ENCODE data around the gene ECI1. TPM values are rescaled to one million over a fixed set of nuclear protein-coding genes. Genes with fewer than 3 reads are reported as not detected.
A peak's percentile ranks its signal among the peaks of the same experiment; 100 is the strongest.

Gene ECI1
- polyA plus RNA-seq, 1 experiment: 24.9 TPM

- TF ChIP-seq, protein P1, sequence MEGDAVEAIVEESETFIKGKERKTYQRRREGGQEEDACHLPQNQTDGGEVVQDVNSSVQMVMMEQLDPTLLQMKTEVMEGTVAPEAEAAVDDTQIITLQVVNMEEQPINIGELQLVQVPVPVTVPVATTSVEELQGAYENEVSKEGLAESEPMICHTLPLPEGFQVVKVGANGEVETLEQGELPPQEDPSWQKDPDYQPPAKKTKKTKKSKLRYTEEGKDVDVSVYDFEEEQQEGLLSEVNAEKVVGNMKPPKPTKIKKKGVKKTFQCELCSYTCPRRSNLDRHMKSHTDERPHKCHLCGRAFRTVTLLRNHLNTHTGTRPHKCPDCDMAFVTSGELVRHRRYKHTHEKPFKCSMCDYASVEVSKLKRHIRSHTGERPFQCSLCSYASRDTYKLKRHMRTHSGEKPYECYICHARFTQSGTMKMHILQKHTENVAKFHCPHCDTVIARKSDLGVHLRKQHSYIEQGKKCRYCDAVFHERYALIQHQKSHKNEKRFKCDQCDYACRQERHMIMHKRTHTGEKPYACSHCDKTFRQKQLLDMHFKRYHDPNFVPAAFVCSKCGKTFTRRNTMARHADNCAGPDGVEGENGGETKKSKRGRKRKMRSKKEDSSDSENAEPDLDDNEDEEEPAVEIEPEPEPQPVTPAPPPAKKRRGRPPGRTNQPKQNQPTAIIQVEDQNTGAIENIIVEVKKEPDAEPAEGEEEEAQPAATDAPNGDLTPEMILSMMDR (IDR thresholded peaks at IDR 0.05; ENCODE audit: low read depth, low read length): no peak
- no peak for DNase-seq (ENCODE audit: low read depth, low spot score)
- H3K9me3 ChIP-seq (ENCODE audit: control insufficient read depth, insufficient read depth, low read length): no peaks in the 10 kb centered on the region; the same call in 1 of the 2 replicates
- H3K27ac ChIP-seq (ENCODE audit: low read depth, low read length): no peak overlapping the region
- CTCF ChIA-PET: no interaction called here
- no peak overlapping the region for H3K4me3 ChIP-seq (ENCODE audit: low read depth, low read length)
- peaks cover 12% of the 10 kb centered on the region for H3K27me3 ChIP-seq (ENCODE audit: control insufficient read depth, insufficient read depth, low read length)
- POLR2A ChIA-PET: no interaction called here
Measured at GRCh38 chr16:2297506-2297860, 46.1 kb upstream of the ECI1 start.

- ChIA-PET CTCF (no interaction called here), POLR2A (no interaction called here)
Measured at GRCh38 chr16:2296661-2297505, 45.5 kb upstream of the ECI1 start.

DNA sequence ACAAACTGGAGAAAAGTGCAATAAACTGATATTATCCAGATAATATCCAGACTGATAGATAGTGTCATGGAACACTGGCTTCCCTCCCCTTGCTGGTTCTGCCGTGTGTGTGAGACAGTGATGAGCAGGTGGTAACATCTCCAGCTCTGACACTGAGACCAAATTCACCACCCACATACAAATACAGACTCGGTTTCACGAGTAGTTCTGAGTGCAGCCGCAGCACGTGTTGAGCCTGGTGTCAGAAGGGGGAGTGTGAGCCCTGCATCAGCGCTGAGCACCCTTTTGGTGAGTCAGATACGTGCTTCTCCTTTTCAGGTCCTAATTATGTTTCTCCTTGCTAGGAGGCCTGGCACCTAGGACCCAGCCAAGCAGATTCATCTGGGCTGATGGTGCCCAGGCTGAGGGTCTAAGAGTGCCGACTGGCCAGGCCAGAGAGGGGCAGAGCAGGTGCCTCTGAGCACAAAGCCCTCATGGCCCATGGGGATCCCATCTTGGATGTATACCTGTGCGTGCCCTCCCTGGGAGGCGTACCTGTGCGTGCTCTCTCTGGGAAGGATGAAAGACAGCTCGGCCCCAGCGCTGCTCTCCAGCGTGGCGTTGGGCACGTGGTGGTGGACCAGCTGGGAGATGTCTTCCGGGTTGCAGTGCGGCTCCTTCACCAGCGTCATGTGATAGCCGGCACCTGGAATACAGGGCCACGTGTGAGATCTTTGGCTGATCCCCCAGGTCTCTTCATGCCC, 43.8 kb upstream of the ECI1 start:
- TF ChIP-seq, protein P1 (IDR thresholded peaks at IDR 0.05; ENCODE audit: low read depth, low read length): no peak
- POLR2A ChIA-PET: no interaction called here
- peaks cover 14% of the 10 kb centered on the region for H3K27me3 ChIP-seq (ENCODE audit: control insufficient read depth, insufficient read depth, low read length)
- H3K27ac ChIP-seq (ENCODE audit: low read depth, low read length): no peak overlapping the region
- CTCF ChIA-PET: no interaction called here
- DNase-seq (ENCODE audit: low read depth, low spot score): no peak
- H3K4me3 ChIP-seq (ENCODE audit: low read depth, low read length): no peak overlapping the region
- H3K9me3 ChIP-seq (ENCODE audit: control insufficient read depth, insufficient read depth, low read length): no peaks in the 10 kb centered on the region; the same call in 1 of the 2 replicates

More at GRCh38 chr16:2296661-2297505, 45.5 kb upstream of the ECI1 start:
- H3K4me3 ChIP-seq (ENCODE audit: low read depth, low read length): no peak overlapping the region
- TF ChIP-seq, protein P1 (IDR thresholded peaks at IDR 0.05; ENCODE audit: low read depth, low read length): peak; percentile 30; the same call in 1 of the 2 replicates
- H3K27me3 ChIP-seq (ENCODE audit: control insufficient read depth, insufficient read depth, low read length): peaks cover 12% of the 10 kb centered on the region
- no peaks in the 10 kb centered on the region; the same call in 1 of the 2 replicates for H3K9me3 ChIP-seq (ENCODE audit: control insufficient read depth, insufficient read depth, low read length)
- DNase-seq (ENCODE audit: low read depth, low spot score): no peak
- no peak overlapping the region for H3K27ac ChIP-seq (ENCODE audit: low read depth, low read length)

DNA sequence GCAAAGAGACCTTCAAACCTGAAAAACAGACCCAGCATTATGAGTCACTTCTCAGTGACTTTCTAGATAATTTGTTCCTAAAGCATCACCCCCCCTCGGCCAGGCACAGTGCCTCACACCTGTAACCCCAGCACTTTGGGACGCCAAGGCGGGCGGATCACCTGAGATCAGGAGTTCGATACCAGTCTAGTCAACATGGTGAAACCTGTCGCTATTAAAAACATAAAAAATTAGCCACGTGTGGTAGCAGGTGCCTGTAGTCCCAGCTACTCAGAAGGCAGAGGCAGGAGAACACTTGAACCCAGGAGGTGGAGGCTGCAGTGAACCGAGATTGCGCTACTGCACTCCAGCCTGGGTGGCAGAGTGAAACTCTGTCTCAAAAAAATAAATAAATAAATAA, 40.8 kb upstream of the ECI1 start:
- DNase-seq (ENCODE audit: low read depth, low spot score): no peak
- Histone ChIP-seq H3K9me3 (ENCODE audit: control insufficient read depth, insufficient read depth, low read length) (no peaks in the 10 kb centered on the region), H3K27me3 (ENCODE audit: control insufficient read depth, insufficient read depth, low read length) (peaks cover 13% of the 10 kb centered on the region), H3K4me3 (ENCODE audit: low read depth, low read length) (no peak overlapping the region), H3K27ac (ENCODE audit: low read depth, low read length) (no peak overlapping the region)
- ChIA-PET POLR2A (no interaction called here), CTCF (no interaction called here)
- TF ChIP-seq, protein P1 (IDR thresholded peaks at IDR 0.05; ENCODE audit: low read depth, low read length): no peak

DNA sequence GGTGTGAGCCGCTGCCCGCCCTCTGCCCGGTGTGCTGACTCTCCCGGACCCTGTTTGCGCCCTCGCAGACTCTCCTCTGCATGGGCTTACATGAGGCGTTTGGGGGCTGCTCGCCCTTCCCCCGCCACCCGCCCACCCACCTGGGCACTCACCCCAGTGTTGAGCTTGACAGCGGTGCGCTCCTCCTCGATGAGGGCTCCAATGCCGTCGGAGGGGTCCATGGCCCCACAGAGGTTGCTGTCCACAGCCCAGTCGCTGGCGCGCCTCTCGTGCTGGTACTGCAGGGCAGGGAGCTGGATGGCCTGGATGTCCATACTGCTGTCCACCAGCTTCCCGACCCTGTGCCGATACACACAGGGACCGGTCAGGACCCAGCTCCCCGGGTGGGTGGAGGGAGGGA, 37.9 kb upstream of the ECI1 start:
- DNase-seq (ENCODE audit: low read depth, low spot score): no peak
- H3K27ac ChIP-seq (ENCODE audit: low read depth, low read length): no peak overlapping the region
- ChIA-PET CTCF (no interaction called here), POLR2A (interaction anchor here (0.8 kb wide), 1 partner anchor 182 kb away, joined by 3 read pairs; the partner anchor contains the start of gene NTN3)
- no peak overlapping the region for H3K4me3 ChIP-seq (ENCODE audit: low read depth, low read length)
- TF ChIP-seq, protein P1 (IDR thresholded peaks at IDR 0.05; ENCODE audit: low read depth, low read length): no peak
- no peaks in the 10 kb centered on the region; the same call in 1 of the 2 replicates for H3K9me3 ChIP-seq (ENCODE audit: control insufficient read depth, insufficient read depth, low read length)
- peaks cover 18% of the 10 kb centered on the region for H3K27me3 ChIP-seq (ENCODE audit: control insufficient read depth, insufficient read depth, low read length)

Data from AG04450 (cell line).